GM10266 (cell line): Measurements from ENCODE around the gene BMAL2.

ENCODE experiments used
- DNase-seq: peaks from one replicate; pipeline ENCODE4 v3.0.0; 2012; ENCODE audit errors: extremely low spot score
- CTCF ChIP-seq: IDR thresholded peaks from 2 replicates; pipeline ENCODE4 v1.5.1; 2012; ENCODE audit warnings: mild to moderate bottlenecking, low read depth; ENCODE audit not compliant: control insufficient read depth, insufficient read depth; ENCODE audit errors: missing control alignments

The BMAL2 gene

GRCh38 chr12:27292718-27293117 lies 39.9 kb upstream of the BMAL2 start:
- DNase-seq: no peak
- no peak for TF ChIP-seq CTCF

GRCh38 chr12:27293463-27293862 lies 39.2 kb upstream of the BMAL2 start:
- TF ChIP-seq CTCF: no peak
- no peak for DNase-seq

- no peak for DNase-seq
- TF ChIP-seq CTCF: no peak
Observed at GRCh38 chr12:27296674-27297073, 36.0 kb upstream of the BMAL2 start.

- no peak for DNase-seq
- no peak for TF ChIP-seq CTCF
Observed at GRCh38 chr12:27297566-27297965, 35.1 kb upstream of the BMAL2 start.

GRCh38 chr12:27299102-27299501 lies 33.5 kb upstream of the BMAL2 start:
- no peak for TF ChIP-seq CTCF
- no peak for DNase-seq

GRCh38 chr12:27300226-27300625 lies 32.4 kb upstream of the BMAL2 start:
- no peak for TF ChIP-seq CTCF
- DNase-seq: no peak

- no peak for TF ChIP-seq CTCF
- no peak for DNase-seq
Observed at GRCh38 chr12:27303139-27304111, 29.2 kb upstream of the BMAL2 start.
